HUES64 (cell line): Measurements from ENCODE around the gene CTIF.

Source experiments
- H3K27ac ChIP-seq: 2 replicates; pipeline ENCODE4 v1.7.0; 2013; ENCODE audit warnings: low read depth, low read length, inconsistent platforms
- H3K27me3 ChIP-seq: 2 replicates; pipeline ENCODE4 v1.6.1; 2013; ENCODE audit warnings: mild to moderate bottlenecking, low read length; ENCODE audit not compliant: insufficient read depth
- H3K36me3 ChIP-seq: 2 replicates; pipeline ENCODE4 v1.6.1; 2013; ENCODE audit warnings: mild to moderate bottlenecking, low read length; ENCODE audit not compliant: insufficient read depth
- H3K4me1 ChIP-seq: 2 replicates; pipeline ENCODE4 v1.6.1; 2013; ENCODE audit warnings: mild to moderate bottlenecking, low read length, moderate library complexity; ENCODE audit not compliant: insufficient read depth
- H3K4me3 ChIP-seq: 2 replicates; pipeline ENCODE4 v1.5.1; 2013; ENCODE audit warnings: mild to moderate bottlenecking, low read length, moderate library complexity
- H3K9ac ChIP-seq: 2 replicates; pipeline ENCODE4 v1.6.1; 2013; ENCODE audit warnings: mild to moderate bottlenecking, low read depth, low read length
- H3K9me3 ChIP-seq: 2 replicates; pipeline ENCODE4 v1.6.1; 2013; ENCODE audit warnings: low read depth, low read length; ENCODE audit not compliant: insufficient read depth
- WGBS: fragments of 150-250, 120-280 bp; methylation state at CpG from one replicate; pipeline ENCODE4 v1.1.7; 2013; ENCODE audit warnings: missing lambda C conversion rate; 5-methylcytosine and 5-hydroxymethylcytosine counted together

CTIF gene

GRCh38 chr18:48637081-48637990 is 98.5 kb downstream of the CTIF start:
- H3K27ac ChIP-seq = no peak overlapping the region
- H3K9me3 ChIP-seq = no peaks in the 10 kb centered on the region
- H3K27me3 ChIP-seq = no peaks in the 10 kb centered on the region

GRCh38 chr18:48638451-48638850 is 99.6 kb downstream of the CTIF start:
- Histone ChIP-seq H3K4me1 (0 out of 2 replicates have a peak, but pooled peaks cover 7% of the 10 kb centered on the region), H3K9me3 (no peaks in the 10 kb centered on the region), H3K4me3 (no peak overlapping the region), H3K27me3 (no peaks in the 10 kb centered on the region), H3K9ac (no peak overlapping the region), H3K27ac (no peak overlapping the region), H3K36me3 (no peaks in the 10 kb centered on the region)
- 86% methylated on average over 7 of the region's 8 CpGs for WGBS

More at GRCh38 chr18:48637081-48637990, 98.5 kb downstream of the CTIF start:
- Histone ChIP-seq H3K4me3 (no peak overlapping the region), H3K9ac (no peak overlapping the region), H3K4me1 (0 out of 2 replicates have a peak, but pooled peaks cover 7% of the 10 kb centered on the region), H3K36me3 (no peaks in the 10 kb centered on the region)
- WGBS = 90% methylated on average over 20 of the region's 20 CpGs

GRCh38 chr18:48638896-48639771 is 100.3 kb downstream of the CTIF start:
- Histone ChIP-seq H3K36me3 (no peaks in the 10 kb centered on the region), H3K27ac (no peak overlapping the region), H3K9me3 (no peaks in the 10 kb centered on the region), H3K4me3 (no peak overlapping the region), H3K27me3 (no peaks in the 10 kb centered on the region), H3K9ac (no peak overlapping the region), H3K4me1 (0 out of 2 replicates have a peak, but pooled peaks cover 7% of the 10 kb centered on the region)
- WGBS = 89% methylated on average over 17 of the region's 17 CpGs

- Histone ChIP-seq H3K27ac (no peak overlapping the region), H3K9me3 (no peaks in the 10 kb centered on the region), H3K4me3 (no peak overlapping the region), H3K27me3 (no peaks in the 10 kb centered on the region), H3K4me1 (0 out of 2 replicates have a peak, but pooled peaks cover 7% of the 10 kb centered on the region), H3K9ac (no peak overlapping the region), H3K36me3 (no peaks in the 10 kb centered on the region)
- 91% methylated on average over 14 of the region's 14 CpGs for WGBS
These were observed 101.1 kb downstream of the CTIF start for GRCh38 chr18:48639772-48640432.

GRCh38 chr18:48640566-48641270 is 101.9 kb downstream of the CTIF start:
- WGBS = 94% methylated on average over 6 of the region's 6 CpGs
- no peaks in the 10 kb centered on the region for H3K9me3 ChIP-seq

GRCh38 chr18:48641981-48642380 is 103.2 kb downstream of the CTIF start:
- 96% methylated on average over 4 of the region's 4 CpGs for WGBS

More at GRCh38 chr18:48640566-48641270, 101.9 kb downstream of the CTIF start:
- Histone ChIP-seq H3K4me1 (0 out of 2 replicates have a peak, but pooled peaks cover 7% of the 10 kb centered on the region), H3K9ac (no peak overlapping the region), H3K4me3 (no peak overlapping the region), H3K27ac (no peak overlapping the region), H3K36me3 (no peaks in the 10 kb centered on the region), H3K27me3 (no peaks in the 10 kb centered on the region)

GRCh38 chr18:48642503-48642902 is 103.7 kb downstream of the CTIF start:
- WGBS = 84% methylated on average over 1 of the region's 1 CpG
- no peak overlapping the region for H3K4me3 ChIP-seq
- H3K27me3 ChIP-seq = no peaks in the 10 kb centered on the region
- H3K9me3 ChIP-seq = no peaks in the 10 kb centered on the region
- H3K9ac ChIP-seq = no peak overlapping the region
- H3K36me3 ChIP-seq = no peaks in the 10 kb centered on the region
- H3K4me1 ChIP-seq = no peaks in the 10 kb centered on the region
- H3K27ac ChIP-seq = no peak overlapping the region

More at GRCh38 chr18:48641981-48642380, 103.2 kb downstream of the CTIF start:
- Histone ChIP-seq H3K27me3 (no peaks in the 10 kb centered on the region), H3K9me3 (no peaks in the 10 kb centered on the region), H3K9ac (no peak overlapping the region), H3K27ac (no peak overlapping the region), H3K4me3 (no peak overlapping the region), H3K4me1 (no peaks in the 10 kb centered on the region), H3K36me3 (no peaks in the 10 kb centered on the region)

GRCh38 chr18:48643262-48643661 is 104.4 kb downstream of the CTIF start:
- Histone ChIP-seq H3K27ac (no peak overlapping the region), H3K36me3 (no peaks in the 10 kb centered on the region), H3K4me3 (no peak overlapping the region), H3K27me3 (no peaks in the 10 kb centered on the region), H3K9me3 (no peaks in the 10 kb centered on the region), H3K9ac (no peak overlapping the region), H3K4me1 (no peaks in the 10 kb centered on the region)
- WGBS = 82% methylated on average over 1 of the region's 1 CpG

- no peak overlapping the region for H3K9ac ChIP-seq
- 94% methylated on average over 5 of the region's 5 CpGs for WGBS
- no peak overlapping the region for H3K27ac ChIP-seq
- H3K4me3 ChIP-seq = no peak overlapping the region
- no peaks in the 10 kb centered on the region for H3K36me3 ChIP-seq
- no peaks in the 10 kb centered on the region for H3K27me3 ChIP-seq
- peaks cover under 1% of the 10 kb centered on the region; the same call in 1 of the 2 replicates for H3K4me1 ChIP-seq
- H3K9me3 ChIP-seq = no peaks in the 10 kb centered on the region
These were observed 105.2 kb downstream of the CTIF start for GRCh38 chr18:48644029-48644428.

GRCh38 chr18:48645427-48646002 is 106.7 kb downstream of the CTIF start:
- Histone ChIP-seq H3K9me3 (no peaks in the 10 kb centered on the region), H3K27me3 (no peaks in the 10 kb centered on the region), H3K27ac (no peak overlapping the region), H3K9ac (no peak overlapping the region), H3K4me1 (peaks cover 2% of the 10 kb centered on the region; the same call in 1 of the 2 replicates), H3K36me3 (no peaks in the 10 kb centered on the region), H3K4me3 (no peak overlapping the region)
- 85% methylated on average over 10 of the region's 10 CpGs for WGBS
